SH-SY5Y (cell line): Measurements from ENCODE around the gene NAT16.

ENCODE experiments used
- GATA2 ChIP-seq: IDR thresholded peaks from 2 replicates; pipeline ENCODE4 v1.6.1; 2011; ENCODE audit warnings: mild to moderate bottlenecking, low read depth, low read length
- GATA3 ChIP-seq: IDR thresholded peaks from 2 replicates; pipeline ENCODE4 v1.6.1; 2011; ENCODE audit warnings: low read depth, mild to moderate bottlenecking, low read length, moderate library complexity

DNA sequence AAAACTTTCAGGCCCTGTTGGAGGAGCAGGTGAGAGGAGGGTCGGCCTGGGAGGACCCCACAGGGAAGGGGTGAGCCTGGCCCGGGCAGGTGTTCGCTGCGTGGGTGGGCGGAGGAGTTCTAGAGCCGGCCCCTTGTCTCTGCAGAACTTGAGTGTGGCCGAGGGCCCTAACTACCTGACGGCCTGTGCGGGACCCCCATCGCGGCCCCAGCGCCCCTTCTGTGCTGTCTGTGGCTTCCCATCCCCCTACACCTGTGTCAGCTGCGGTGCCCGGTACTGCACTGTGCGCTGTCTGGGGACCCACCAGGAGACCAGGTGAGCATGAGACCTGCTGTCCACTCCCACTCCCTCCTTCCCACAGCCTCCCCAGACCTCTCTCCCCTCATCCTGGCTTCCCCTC lies 43.4 kb upstream of the NAT16 start:
- TF ChIP-seq GATA2 (no peak), GATA3 (no peak)
